Ovary (tissue), 3 donors: ENCODE results near the gene RRP12.

Experiments used
- CTCF ChIP-seq, 3 donors: fragments of 450-650 bp in 2 of 3; fragments of 200-600 bp in 1 of 3; IDR thresholded peaks; one replicate each; pipeline versions ENCODE4 v1.5.1 to v1.8.0; 2016 to 2022; ENCODE audit warnings: antibody characterized with exemption in 3 of 3, mild to moderate bottlenecking in 1 of 3
- EP300 ChIP-seq: sonication (generic); formaldehyde crosslinking; IDR thresholded peaks from one replicate; pipeline ENCODE4 v1.6.1; 2017; ENCODE audit warnings: antibody characterized with exemption
- POLR2A ChIP-seq: fragments of 450-650 bp; IDR thresholded peaks from one replicate; pipeline ENCODE4 v1.6.1; 2017; ENCODE audit warnings: antibody characterized with exemption, mild to moderate bottlenecking, moderate library complexity
- donor health status: DM: no; HTN: no; CAD: no.

GRCh38 chr10:97425964-97426775 is 25.0 kb upstream of the RRP12 start, which contains the start of gene PGAM1:
- TF ChIP-seq POLR2A (peak; percentile 35), CTCF (IDR thresholded peaks at IDR 0.05) (peak in 2 of 3 donors; percentile 47 to 88), EP300 (peak; percentile 42)
